IMR-90 (cell line): ENCODE measurements around the gene APMAP. TPM values are rescaled to one million over a fixed set of nuclear protein-coding genes. Genes with fewer than 3 reads are reported as not detected.

ENCODE experiments used
- ATAC-seq: fragments of 200-7000 bp; cut with Tn5 transposase; 2 replicates; pipeline ENCODE4 v1.9.1; 2020; ENCODE audit warnings: low read depth, mild to moderate bottlenecking, moderate library complexity
- BruUV-seq: library from RNA; stranded (reverse); fragments of 400-500 nt; replicated peaks from 2 replicates; lab custom pipeline; 2021; lab: Mats Ljungman, UMichigan
- CTCF ChIA-PET: fragments of 300-600 bp; formaldehyde crosslinking; extraction: SDS; loops from one replicate; lab custom pipeline; 2021; ENCODE audit warnings: antibody characterized with exemption; lab: Yijun Ruan, JAX
- POLR2A ChIA-PET: fragments of 300-600 bp; sonication (Branson Sonifier 250); formaldehyde crosslinking; loops from one replicate; lab custom pipeline; 2022; ENCODE audit warnings: antibody characterized with exemption; ENCODE audit not compliant: unreplicated experiment; lab: Charles Lee
- DNase-seq: peaks from one replicate; pipeline ENCODE4 v3.0.0; 2013
- H2AFZ ChIP-seq: replicated peaks from 2 replicates; pipeline ENCODE3; 2013; ENCODE audit warnings: low read length, mild to moderate bottlenecking; ENCODE audit not compliant: poor library complexity
- H2AK5ac ChIP-seq: 2 replicates; pipeline ENCODE4 v1.6.1; 2013; ENCODE audit warnings: low read depth, low read length, inconsistent platforms
- H2AK9ac ChIP-seq: replicated peaks from 2 replicates; pipeline ENCODE3; 2013; ENCODE audit warnings: mild to moderate bottlenecking, low read depth, low read length, moderate library complexity; ENCODE audit not compliant: poor library complexity
- H2BK120ac ChIP-seq: 2 replicates; pipeline ENCODE4 v1.6.1; 2013; ENCODE audit warnings: low read depth, low read length, inconsistent platforms
- H2BK15ac ChIP-seq: 3 replicates; pipeline ENCODE4 v1.6.1; 2013; ENCODE audit warnings: low read depth, low read length, inconsistent platforms
- H2BK20ac ChIP-seq: 2 replicates; pipeline ENCODE4 v1.6.1; 2013; ENCODE audit warnings: low read depth, mild to moderate bottlenecking, inconsistent platforms, low read length, moderate library complexity
- H2BK5ac ChIP-seq: 2 replicates; pipeline ENCODE4 v1.6.1; 2013; ENCODE audit warnings: mild to moderate bottlenecking, low read depth, low read length, inconsistent platforms; ENCODE audit not compliant: poor library complexity, severe bottlenecking
- H3K14ac ChIP-seq: replicated peaks from 2 replicates; pipeline ENCODE4 v1.6.1; 2013; ENCODE audit warnings: low read depth, low read length, inconsistent platforms
- H3K18ac ChIP-seq: 2 replicates; pipeline ENCODE4 v1.6.1; 2013; ENCODE audit warnings: low read depth, low read length, control low read depth
- H3K23ac ChIP-seq: 2 replicates; pipeline ENCODE4 v1.6.1; 2013; ENCODE audit warnings: low read depth, low read length, inconsistent platforms
- H3K27ac ChIP-seq: 2 replicates; pipeline ENCODE4 v1.5.1; 2013; ENCODE audit warnings: mild to moderate bottlenecking, control low read depth, low read length; ENCODE audit not compliant: insufficient read depth
- H3K27me3 ChIP-seq: 2 replicates; pipeline ENCODE4 v1.6.1; 2013; ENCODE audit warnings: low read length; ENCODE audit not compliant: control insufficient read depth, insufficient read depth
- H3K36me3 ChIP-seq: 2 replicates; pipeline ENCODE4 v1.6.1; 2013; ENCODE audit warnings: low read length, mixed read lengths; ENCODE audit not compliant: control insufficient read depth, insufficient read depth
- H3K4ac ChIP-seq: 2 replicates; pipeline ENCODE4 v1.6.1; 2013; ENCODE audit warnings: low read depth, low read length, inconsistent platforms
- H3K4me1 ChIP-seq: 2 replicates; pipeline ENCODE4 v1.6.1; 2013; ENCODE audit warnings: low read length, mixed read lengths; ENCODE audit not compliant: control insufficient read depth, insufficient read depth
- H3K4me2 ChIP-seq: 2 replicates; pipeline ENCODE4 v1.6.1; 2013; ENCODE audit warnings: low read depth, mild to moderate bottlenecking, control low read depth, low read length, moderate library complexity
- H3K4me3 ChIP-seq: 2 replicates; pipeline ENCODE4 v1.5.1; 2013; ENCODE audit warnings: low read depth, mild to moderate bottlenecking, control low read depth, low read length, moderate library complexity; ENCODE audit not compliant: insufficient read depth
- H3K56ac ChIP-seq: 2 replicates; pipeline ENCODE4 v1.6.1; 2013; ENCODE audit warnings: low read length, inconsistent platforms; ENCODE audit not compliant: insufficient read depth; ENCODE audit errors: extremely low read depth
- H3K79me1 ChIP-seq, 2 experiments: 2 replicates each; pipeline ENCODE4 v1.6.1; 2013; ENCODE audit warnings: low read length in 2 of 2, inconsistent platforms in 1 of 2, low read depth in 1 of 2
- H3K9ac ChIP-seq: 2 replicates; pipeline ENCODE4 v1.6.1; 2013; ENCODE audit warnings: low read depth, low read length, control low read depth
- H3K9me1 ChIP-seq: 2 replicates; pipeline ENCODE4 v1.6.1; 2013; ENCODE audit warnings: low read length, inconsistent platforms; ENCODE audit not compliant: insufficient read depth
- H3K9me3 ChIP-seq: 2 replicates; pipeline ENCODE4 v1.6.1; 2013; ENCODE audit warnings: low read length; ENCODE audit not compliant: control insufficient read depth, insufficient read depth
- H4K20me1 ChIP-seq: 2 replicates; pipeline ENCODE4 v1.6.1; 2013; ENCODE audit warnings: low read length, inconsistent platforms; ENCODE audit not compliant: insufficient read depth
- H4K5ac ChIP-seq: 2 replicates; pipeline ENCODE4 v1.6.1; 2013; ENCODE audit warnings: mild to moderate bottlenecking, low read depth, low read length, control low read depth
- H4K8ac ChIP-seq, 2 experiments: 2 replicates each; pipeline ENCODE4 v1.6.1; 2013; ENCODE audit warnings: low read depth in 2 of 2, low read length in 2 of 2, control low read depth in 1 of 2, inconsistent platforms in 1 of 2
- H4K91ac ChIP-seq: 2 replicates; pipeline ENCODE4 v1.6.1; 2013; ENCODE audit warnings: low read depth, low read length, inconsistent platforms; ENCODE audit not compliant: insufficient read depth
- BHLHE40 ChIP-seq: fragments of 150-350 bp; IDR thresholded peaks from 2 replicates; pipeline ENCODE4 v1.6.1; 2016; ENCODE audit warnings: mild to moderate bottlenecking, low read depth, low read length
- CHD1 ChIP-seq: IDR thresholded peaks from 2 replicates; pipeline ENCODE4 v1.6.1; 2012; ENCODE audit warnings: low read depth, low read length, improper control_type of control experiment
- CTCF ChIP-seq: conservative IDR thresholded peaks from 2 replicates; pipeline ENCODE4 v1.5.1; 2012; ENCODE audit warnings: mild to moderate bottlenecking, low read depth, low read length, improper control_type of control experiment
- ELK1 ChIP-seq: fragments of 150-350 bp; IDR thresholded peaks from 2 replicates; pipeline ENCODE4 v1.6.1; 2016; ENCODE audit warnings: low read depth, mild to moderate bottlenecking, low read length, moderate library complexity, borderline replicate concordance
- FOS ChIP-seq: fragments of 150-350 bp; IDR thresholded peaks from 2 replicates; pipeline ENCODE4 v1.6.1; 2016; ENCODE audit warnings: low read depth, low read length
- MAFK ChIP-seq: IDR thresholded peaks from 2 replicates; pipeline ENCODE4 v1.6.1; 2012; ENCODE audit warnings: low read depth, low read length, improper control_type of control experiment
- MAZ ChIP-seq: IDR thresholded peaks from 2 replicates; pipeline ENCODE4 v1.6.1; 2012; ENCODE audit warnings: low read depth, mild to moderate bottlenecking, low read length, improper control_type of control experiment, moderate library complexity, borderline replicate concordance
- MXI1 ChIP-seq: IDR thresholded peaks from 2 replicates; pipeline ENCODE4 v1.6.1; 2012; ENCODE audit warnings: low read depth, mild to moderate bottlenecking, low read length, moderate library complexity, borderline replicate concordance
- NFE2L2 ChIP-seq: fragments of 150-350 bp; IDR thresholded peaks from 2 replicates; pipeline ENCODE4 v1.6.1; 2016; ENCODE audit warnings: low read depth, mild to moderate bottlenecking, low read length
- RAD21 ChIP-seq: IDR thresholded peaks from 2 replicates; pipeline ENCODE4 v1.6.1; 2012; ENCODE audit warnings: low read length, improper control_type of control experiment
- RCOR1 ChIP-seq: IDR thresholded peaks from 2 replicates; pipeline ENCODE4 v1.6.1; 2012; ENCODE audit warnings: mild to moderate bottlenecking, low read length, improper control_type of control experiment; ENCODE audit not compliant: insufficient replicate concordance
- RFX5 ChIP-seq: IDR thresholded peaks from 2 replicates; pipeline ENCODE4 v1.8.0; 2012; ENCODE audit warnings: low read depth, mild to moderate bottlenecking, low read length, moderate library complexity
- SMC3 ChIP-seq: fragments of 150-350 bp; IDR thresholded peaks from 2 replicates; pipeline ENCODE4 v1.6.1; 2016; ENCODE audit warnings: low read depth, mild to moderate bottlenecking, antibody characterized with exemption, low read length, moderate library complexity
- USF2 ChIP-seq: fragments of 150-350 bp; IDR thresholded peaks from 2 replicates; pipeline ENCODE4 v1.6.1; 2017; ENCODE audit warnings: mild to moderate bottlenecking, antibody characterized with exemption, low read length, low read depth
- WGBS, 2 experiments: methylation state at CpG; one replicate each; pipeline versions ENCODE4 v1.1.5 to v1.1.7; 2013; ENCODE audit warnings: missing lambda C conversion rate in 2 of 2; ENCODE audit not compliant: insufficient read length in 1 of 2; ENCODE audit errors: extremely low coverage in 2 of 2; 5-methylcytosine and 5-hydroxymethylcytosine counted together
- dilution Hi-C: fragments of 300-500 bp; cut with HindIII; formaldehyde crosslinking; loops from one replicate; pipeline ENCODE4 v1.14.3; 2018; ENCODE audit warnings: low sequenced_read_pairs; ENCODE audit not compliant: unreplicated experiment
- in situ Hi-C: fragments of 300-500 bp; cut with MboI; formaldehyde crosslinking; loops from 3 replicates; pipeline ENCODE4 v1.14.3; 2019; ENCODE audit warnings: low sequenced_read_pairs, inconsistent platforms, mixed read lengths
- intact Hi-C: fragments of 100-400 bp; cut with micrococcal nuclease; formaldehyde crosslinking; loops from 2 replicates; pipeline ENCODE4 v1.10.0; 2022
- polyA plus RNA-seq, 3 experiments: library from polyadenylated mRNA; depleted of rRNA; stranded (reverse); fragments of >200 nt; gene quantifications; 2 replicates each; pipeline ENCODE4 v1.2.3, GENCODE V29; 2012; ENCODE audit warnings: low replicate concordance in 1 of 3
- total RNA-seq: library from RNA; depleted of rRNA; stranded (reverse); fragments of >200 nt; gene quantifications from 2 replicates; pipeline ENCODE4 v1.2.3, GENCODE V29; 2012

APMAP gene
- total and polyA plus RNA-seq, 2 of the 4 experiments (the other 2 are of a cell fraction): 67.2 to 88.8 TPM

GRCh38 chr20:25017257-25017803, 24.8 kb upstream of the APMAP start:
- H2BK15ac ChIP-seq: no peak overlapping the region
- no peak overlapping the region for H2BK120ac ChIP-seq
- intact Hi-C loops: no loop called here
- no peak overlapping the region for H3K56ac ChIP-seq
- H3K4me3 ChIP-seq: no peak overlapping the region
- H3K4ac ChIP-seq: no peak overlapping the region
- H3K27me3 ChIP-seq: peaks cover 3% of the 10 kb centered on the region; the same call in 1 of the 2 replicates
- WGBS, 2 experiments: 57% methylated on average over 7 of the region's 14 CpGs; no CpG with 5 or more reads in 1 of the 2 experiments
- no peak overlapping the region for H2AK9ac ChIP-seq
- dilution Hi-C loops: no loop called here
- H3K23ac ChIP-seq: no peak overlapping the region
- no peak overlapping the region for H3K27ac ChIP-seq
- H3K9me3 ChIP-seq: no peaks in the 10 kb centered on the region
- no peaks in the 10 kb centered on the region; the same call in 1 of the 2 replicates for H3K36me3 ChIP-seq
- no TSS peak for BruUV-seq
- no peak overlapping the region for H2BK20ac ChIP-seq
- no peak overlapping the region for H3K18ac ChIP-seq
- H3K4me1 ChIP-seq: peaks cover 2% of the 10 kb centered on the region; the same call in 1 of the 2 replicates
- 0 out of 2 replicates have a peak, but pooled peaks cover 3% of the 10 kb centered on the region for H3K9me1 ChIP-seq
- H4K91ac ChIP-seq: no peak overlapping the region
- H3K9ac ChIP-seq: no peak overlapping the region
- ATAC-seq (no peak), DNase-seq (no peak)
- no peak for TF ChIP-seq RAD21
- TF ChIP-seq SMC3: no peak
- no peak for TF ChIP-seq NFE2L2
- no peak for TF ChIP-seq ELK1
- TF ChIP-seq RFX5: no peak
- no peak for TF ChIP-seq MAFK
- TF ChIP-seq RCOR1: no peak
- TF ChIP-seq USF2: no peak
- TF ChIP-seq CHD1: no peak
- TF ChIP-seq MXI1: no peak
- no peak for TF ChIP-seq CTCF
- TF ChIP-seq MAZ: no peak
- TF ChIP-seq FOS: no peak
- no peak for TF ChIP-seq BHLHE40
- no peak overlapping the region for H4K5ac ChIP-seq
- H4K20me1 ChIP-seq: no peaks in the 10 kb centered on the region
- no peak overlapping the region for H3K4me2 ChIP-seq
- H2AFZ ChIP-seq: no peak overlapping the region
- POLR2A ChIA-PET: no interaction called here
- H3K79me1 ChIP-seq: no peaks in the 10 kb centered on the region
- no peak overlapping the region for H2BK5ac ChIP-seq
- in situ Hi-C loops: no loop called here
- no peak overlapping the region for H3K14ac ChIP-seq
- CTCF ChIA-PET: no interaction called here
- no peak overlapping the region for H4K8ac ChIP-seq
- H2AK5ac ChIP-seq: no peak overlapping the region
